ENCODE data around the gene RAB44.

GRCh38 chr6:36722365-36722764 lies 24.7 kb downstream of the RAB44 start:
- no peak for TF ChIP-seq CTCF (IDR thresholded peaks at IDR 0.05)
- TF ChIP-seq POLR2A (IDR thresholded peaks at IDR 0.05), result no peak
- no peak for TF ChIP-seq EP300 (IDR thresholded peaks at IDR 0.05)
